WTC11 (cell line): Measurements from ENCODE around the gene HLA-DOB. TPM values are rescaled to one million over a fixed set of nuclear protein-coding genes. Genes with fewer than 3 reads are reported as not detected.

ENCODE experiments used
- ATAC-seq: fragments of 200-7000 bp; cut with Tn5 transposase; 2 replicates; pipeline ENCODE4 v1.10.0; 2021; ENCODE audit warnings: mild to moderate bottlenecking, moderate library complexity
- CTCF ChIA-PET: fragments of 300-600 bp; sonication (Branson Sonifier 250); formaldehyde crosslinking; loops from one replicate; lab custom pipeline; 2021; ENCODE audit warnings: antibody characterized with exemption; lab: Charles Lee
- POLR2A ChIA-PET: fragments of 350-600 bp; sonication (Branson Sonifier 250); formaldehyde crosslinking; loops from one replicate; lab custom pipeline; 2021; ENCODE audit warnings: antibody characterized with exemption; lab: Charles Lee
- DNase-seq: peaks from one replicate; pipeline ENCODE4 v3.0.0; 2021; ENCODE audit warnings: low spot score
- H3K27ac Mint-ChIP-seq: 2 replicates; pipeline ENCODE4 v1.8.0; 2021; ENCODE audit warnings: mixed read lengths
- H3K27me3 Mint-ChIP-seq: 2 replicates; pipeline ENCODE4 v1.8.0; 2021; ENCODE audit warnings: low read depth, mild to moderate bottlenecking, moderate library complexity, mixed read lengths
- H3K36me3 Mint-ChIP-seq: 2 replicates; pipeline ENCODE4 v1.8.0; 2021; ENCODE audit warnings: mixed read lengths
- H3K4me1 Mint-ChIP-seq: 2 replicates; pipeline ENCODE4 v1.8.0; 2022; ENCODE audit warnings: mixed read lengths
- H3K4me3 Mint-ChIP-seq: 2 replicates; pipeline ENCODE4 v1.8.0; 2021; ENCODE audit warnings: mild to moderate bottlenecking, moderate library complexity, mixed read lengths
- H3K9me3 Mint-ChIP-seq: 2 replicates; pipeline ENCODE4 v1.8.0; 2021; ENCODE audit warnings: mixed read lengths
- AFF4 ChIP-seq: sonication (generic); formaldehyde crosslinking; IDR thresholded peaks from 2 replicates; pipeline ENCODE4 v1.8.1; 2023; ENCODE audit warnings: mild to moderate bottlenecking, missing genetic modification reagents, borderline replicate concordance
- AR ChIP-seq: fragments of 250-450 bp; sonication (Bioruptor Pico); IDR thresholded peaks from 2 replicates; pipeline ENCODE4 v1.9.0; 2021; ENCODE audit warnings: mild to moderate bottlenecking
- ATF1 ChIP-seq: sonication (generic); formaldehyde crosslinking; IDR thresholded peaks from 2 replicates; pipeline ENCODE4 v1.8.1; 2023; ENCODE audit warnings: mild to moderate bottlenecking, moderate library complexity, missing genetic modification reagents
- CREB1 ChIP-seq: sonication (generic); formaldehyde crosslinking; IDR thresholded peaks from 2 replicates; pipeline ENCODE4 v1.8.0; 2023; ENCODE audit warnings: mild to moderate bottlenecking, missing genetic modification reagents
- CTCF ChIP-seq: fragments of 200-600 bp; IDR thresholded peaks from 2 replicates; pipeline ENCODE4 v1.8.0; 2022; ENCODE audit warnings: antibody characterized with exemption
- ETV6 ChIP-seq: sonication (generic); formaldehyde crosslinking; IDR thresholded peaks from 2 replicates; pipeline ENCODE4 v1.8.1; 2022; ENCODE audit warnings: mild to moderate bottlenecking, missing genetic modification reagents
- FOXK1 ChIP-seq: sonication (generic); formaldehyde crosslinking; IDR thresholded peaks from 2 replicates; pipeline ENCODE4 v1.8.0; 2022; ENCODE audit warnings: mild to moderate bottlenecking, moderate library complexity, missing genetic modification reagents
- JAZF1 ChIP-seq: fragments of 250-450 bp; sonication (Bioruptor Pico); IDR thresholded peaks from 2 replicates; pipeline ENCODE4 v1.9.0; 2021; ENCODE audit warnings: moderate library complexity, mild to moderate bottlenecking, inconsistent platforms
- JUN ChIP-seq: sonication (generic); formaldehyde crosslinking; IDR thresholded peaks from 2 replicates; pipeline ENCODE4 v1.8.0; 2023; ENCODE audit warnings: mild to moderate bottlenecking, missing genetic modification reagents
- NFATC4 ChIP-seq: fragments of 250-450 bp; sonication (Bioruptor Pico); IDR thresholded peaks from 2 replicates; pipeline ENCODE4 v1.9.0; 2021; ENCODE audit warnings: mild to moderate bottlenecking
- NFYB ChIP-seq: sonication (generic); formaldehyde crosslinking; conservative IDR thresholded peaks from 2 replicates; pipeline ENCODE4 v1.8.0; 2022; ENCODE audit warnings: low read depth, missing genetic modification reagents
- NR1H2 ChIP-seq: sonication (generic); formaldehyde crosslinking; IDR thresholded peaks from 2 replicates; pipeline ENCODE4 v1.9.0; 2021; ENCODE audit warnings: mild to moderate bottlenecking, moderate library complexity, missing genetic modification reagents
- NR2C2 ChIP-seq: sonication (generic); formaldehyde crosslinking; IDR thresholded peaks from 2 replicates; pipeline ENCODE4 v1.8.0; 2022; ENCODE audit warnings: mild to moderate bottlenecking, missing genetic modification reagents
- NR3C1 ChIP-seq: sonication (generic); formaldehyde crosslinking; conservative IDR thresholded peaks from 2 replicates; pipeline ENCODE4 v1.8.1; 2023; ENCODE audit warnings: low read depth, mild to moderate bottlenecking, missing genetic modification reagents
- RELA ChIP-seq: sonication (generic); formaldehyde crosslinking; IDR thresholded peaks from 2 replicates; pipeline ENCODE4 v1.8.1; 2022; ENCODE audit warnings: missing genetic modification reagents, mild to moderate bottlenecking, borderline replicate concordance
- SMAD4 ChIP-seq: sonication (generic); formaldehyde crosslinking; IDR thresholded peaks from 2 replicates; pipeline ENCODE4 v1.8.0; 2022; ENCODE audit warnings: mild to moderate bottlenecking, missing genetic modification reagents
- ZNF138 ChIP-seq: sonication (generic); formaldehyde crosslinking; conservative IDR thresholded peaks from 2 replicates; pipeline ENCODE4 v1.8.1; 2022; ENCODE audit warnings: mild to moderate bottlenecking, moderate library complexity, missing genetic modification reagents
- ZNF219 ChIP-seq: sonication (generic); formaldehyde crosslinking; IDR thresholded peaks from 2 replicates; pipeline ENCODE4 v1.8.0; 2023; ENCODE audit warnings: missing genetic modification reagents, mild to moderate bottlenecking, borderline replicate concordance
- ZNF232 ChIP-seq: sonication (generic); formaldehyde crosslinking; IDR thresholded peaks from 2 replicates; pipeline ENCODE4 v1.8.0; 2022; ENCODE audit warnings: mild to moderate bottlenecking, missing genetic modification reagents
- ZNF263 ChIP-seq: sonication (generic); formaldehyde crosslinking; IDR thresholded peaks from 2 replicates; pipeline ENCODE4 v1.8.1; 2022; ENCODE audit warnings: low read depth, mild to moderate bottlenecking, moderate library complexity, missing genetic modification reagents
- ZNF512 ChIP-seq: sonication (generic); formaldehyde crosslinking; IDR thresholded peaks from 2 replicates; pipeline ENCODE4 v1.8.1; 2022; ENCODE audit warnings: missing genetic modification reagents, borderline replicate concordance
- total RNA-seq: library from RNA; stranded (reverse); gene quantifications from 3 replicates; pipeline ENCODE4 v1.2.3, GENCODE V29; 2021

The HLA-DOB gene
- total RNA-seq, 1 experiment from 2014 or later = 0.15 TPM

GRCh38 chr6:32854376-32855178 lies 37.8 kb upstream of the HLA-DOB start:
- ATAC-seq = no peak
- TF ChIP-seq ZNF263 (CRISPR knock-in tag) (0 out of 2 replicates have a peak, but pooled peaks have one; percentile 8), ZNF232 (no peak)

GRCh38 chr6:32853541-32854375 lies 37.0 kb upstream of the HLA-DOB start, which contains the start of the genes PSMB9 and TAP1:
TSS of gene PSMB9 (plus strand) at chr6:32854192. CDS start at chr6:32854230, 38 bp downstream.
TSS of gene TAP1 (minus strand) at chr6:32853704. CDS start at chr6:32853636, 68 bp downstream.
- ChIA-PET CTCF (interaction anchor here (0.7 to 9.4 kb wide), 22 partner anchors 9 to 319 kb away, joined by 3 to 291 read pairs (median 4); partner anchors contain the start of genes HLA-DMA, PSMB8 and TAP2), POLR2A (interaction anchor here (1.1 to 3.6 kb wide), 6 partner anchors 9 to 723 kb away, joined by 3 to 28 read pairs (median 6); partner anchors contain the start of genes FKBPL, PSMB8 and TAP2)
- Mint-ChIP-seq H3K4me3 (peak within 1 kb of the TSS; percentile 88), H3K9me3 (no peaks in the 10 kb centered on the region), H3K36me3 (peaks cover 9% of the 10 kb centered on the region), H3K27me3 (peaks cover 91% of the 10 kb centered on the region), H3K27ac (peak within 1 kb of the TSS; percentile 90), H3K4me1 (peaks cover 14% of the 10 kb centered on the region)
- ATAC-seq (peak; percentile 91), DNase-seq (peak; percentile 94)
- no peak for TF ChIP-seq NR1H2
- TF ChIP-seq CTCF = 0 out of 2 replicates have a peak, but pooled peaks have one; percentile 31
- peak; percentile 45; the same call in 1 of the 2 replicates for TF ChIP-seq ZNF232
- TF ChIP-seq NFATC4 (CRISPR knock-in tag) = no peak
- TF ChIP-seq NR3C1 (CRISPR knock-in tag) = no peak
- TF ChIP-seq NR2C2 = no peak
- no peak for TF ChIP-seq CREB1 (CRISPR knock-in tag)
- no peak for TF ChIP-seq SMAD4
- no peak for TF ChIP-seq AFF4 (CRISPR knock-in tag)
- no peak for TF ChIP-seq ZNF512
- TF ChIP-seq JUN (CRISPR knock-in tag) = no peak
- TF ChIP-seq AR (CRISPR knock-in tag) = no peak
- TF ChIP-seq ZNF138 (CRISPR knock-in tag) = no peak
- TF ChIP-seq ZNF219 (CRISPR knock-in tag) = no peak
- TF ChIP-seq ATF1 (CRISPR knock-in tag) = no peak
- TF ChIP-seq JAZF1 (CRISPR knock-in tag) = no peak
- TF ChIP-seq ETV6 (CRISPR knock-in tag) = peak; percentile 61
- no peak for TF ChIP-seq NFYB
- no peak for TF ChIP-seq FOXK1 (CRISPR knock-in tag)
- no peak for TF ChIP-seq RELA (CRISPR knock-in tag)

More at GRCh38 chr6:32854376-32855178, 37.8 kb upstream of the HLA-DOB start:
- Mint-ChIP-seq H3K4me1 (peaks cover 14% of the 10 kb centered on the region), H3K4me3 (peak overlapping the region; percentile 88), H3K36me3 (peaks cover 9% of the 10 kb centered on the region), H3K27me3 (peaks cover 92% of the 10 kb centered on the region), H3K9me3 (no peaks in the 10 kb centered on the region), H3K27ac (no peak overlapping the region)
- DNase-seq = no peak
- ChIA-PET POLR2A (interaction anchor here (1.8 to 3.6 kb wide), 3 partner anchors 10 to 40 kb away, joined by 8 to 28 read pairs (median 16); partner anchors contain the start of genes PSMB8 and TAP2), CTCF (interaction anchor here (0.9 to 9.4 kb wide), 9 partner anchors 10 to 130 kb away, joined by 3 to 291 read pairs (median 7); partner anchors contain the start of genes PSMB8 and TAP2)
